Parathyroid adenoma (tissue), 2 donors: Measurements from ENCODE around the gene COL18A1.

Source experiments
- H2AFZ ChIP-seq: fragments of 300-600 bp; sonication (generic); one replicate; pipeline ENCODE4 v1.7.0; 2017; ENCODE audit warnings: antibody characterized with exemption, mild to moderate bottlenecking
- H3K27ac ChIP-seq: fragments of 300-600 bp; sonication (generic); one replicate; pipeline ENCODE4 v1.7.0; 2017
- H3K27me3 ChIP-seq: fragments of 300-600 bp; sonication (generic); one replicate; pipeline ENCODE4 v1.7.0; 2017; ENCODE audit warnings: low read length; ENCODE audit not compliant: control insufficient read depth, insufficient read depth
- H3K36me3 ChIP-seq: fragments of 300-600 bp; sonication (generic); one replicate; pipeline ENCODE4 v1.7.0; 2017; ENCODE audit warnings: low read length; ENCODE audit not compliant: control insufficient read depth, insufficient read depth
- H3K4me1 ChIP-seq: fragments of 300-600 bp; sonication (generic); one replicate; pipeline ENCODE4 v1.7.0; 2017; ENCODE audit warnings: control low read depth
- H3K4me2 ChIP-seq: fragments of 300-600 bp; sonication (generic); one replicate; pipeline ENCODE4 v1.7.0; 2017; ENCODE audit warnings: low read length
- H3K4me3 ChIP-seq: fragments of 300-600 bp; sonication (generic); one replicate; pipeline ENCODE4 v1.7.0; 2017; ENCODE audit warnings: low read depth, low read length
- H3K79me2 ChIP-seq: fragments of 300-600 bp; sonication (generic); one replicate; pipeline ENCODE4 v1.7.0; 2017; ENCODE audit warnings: control low read depth
- H3K9ac ChIP-seq: fragments of 300-600 bp; sonication (generic); one replicate; pipeline ENCODE4 v1.7.0; 2017; ENCODE audit warnings: mild to moderate bottlenecking
- H3K9me3 ChIP-seq: fragments of 300-600 bp; sonication (generic); one replicate; pipeline ENCODE4 v1.7.0; 2017; ENCODE audit warnings: low read length; ENCODE audit not compliant: control insufficient read depth
- CTCF ChIP-seq: fragments of 300-600 bp; sonication (generic); IDR thresholded peaks from one replicate; pipeline ENCODE4 v1.7.0; 2017; ENCODE audit warnings: antibody characterized with exemption, mild to moderate bottlenecking
- donor health status: primary hyperparathyroidism.

COL18A1 gene

GRCh38 chr21:45517249-45518065, 112.5 kb downstream of the COL18A1 start:
- H3K4me2 ChIP-seq = no peak overlapping the region
- no peak for TF ChIP-seq CTCF
- no peaks in the 10 kb centered on the region for H3K36me3 ChIP-seq
- H3K27ac ChIP-seq = no peak overlapping the region
- H3K9ac ChIP-seq = no peak overlapping the region
- H3K27me3 ChIP-seq = no peaks in the 10 kb centered on the region
- H3K4me3 ChIP-seq = no peak overlapping the region
- H3K79me2 ChIP-seq = no peaks in the 10 kb centered on the region
- H3K4me1 ChIP-seq = no peaks in the 10 kb centered on the region
- H2AFZ ChIP-seq = no peak overlapping the region
- H3K9me3 ChIP-seq = no peaks in the 10 kb centered on the region

GRCh38 chr21:45518742-45519141, 113.8 kb downstream of the COL18A1 start:
- Histone ChIP-seq H2AFZ (no peak overlapping the region), H3K36me3 (no peaks in the 10 kb centered on the region), H3K79me2 (no peaks in the 10 kb centered on the region), H3K4me1 (no peaks in the 10 kb centered on the region), H3K27me3 (no peaks in the 10 kb centered on the region), H3K27ac (no peak overlapping the region), H3K9me3 (no peaks in the 10 kb centered on the region), H3K9ac (no peak overlapping the region), H3K4me3 (no peak overlapping the region), H3K4me2 (no peak overlapping the region)
- TF ChIP-seq CTCF = no peak

- Histone ChIP-seq H3K79me2 (no peaks in the 10 kb centered on the region), H3K9me3 (no peaks in the 10 kb centered on the region), H3K27ac (no peak overlapping the region), H2AFZ (no peak overlapping the region), H3K9ac (no peak overlapping the region), H3K4me2 (no peak overlapping the region), H3K27me3 (no peaks in the 10 kb centered on the region), H3K36me3 (no peaks in the 10 kb centered on the region), H3K4me1 (no peaks in the 10 kb centered on the region), H3K4me3 (no peak overlapping the region)
- no peak for TF ChIP-seq CTCF
Measured at GRCh38 chr21:45519182-45519581, 114.2 kb downstream of the COL18A1 start.

- Histone ChIP-seq H3K27ac (no peak overlapping the region), H3K27me3 (no peaks in the 10 kb centered on the region), H3K4me3 (no peak overlapping the region), H3K9me3 (no peaks in the 10 kb centered on the region), H3K9ac (no peak overlapping the region), H3K36me3 (no peaks in the 10 kb centered on the region), H3K79me2 (no peaks in the 10 kb centered on the region), H3K4me1 (peaks cover 7% of the 10 kb centered on the region), H3K4me2 (no peak overlapping the region), H2AFZ (no peak overlapping the region)
- TF ChIP-seq CTCF = no peak
Measured at GRCh38 chr21:45521241-45521640, 116.3 kb downstream of the COL18A1 start.

GRCh38 chr21:45522381-45522780, 117.4 kb downstream of the COL18A1 start:
- no peaks in the 10 kb centered on the region for H3K36me3 ChIP-seq
- no peak overlapping the region for H3K4me2 ChIP-seq
- H2AFZ ChIP-seq = no peak overlapping the region
- no peaks in the 10 kb centered on the region for H3K9me3 ChIP-seq
- H3K4me1 ChIP-seq = peaks cover 7% of the 10 kb centered on the region
- no peak overlapping the region for H3K27ac ChIP-seq
- no peaks in the 10 kb centered on the region for H3K27me3 ChIP-seq
- no peak for TF ChIP-seq CTCF
- H3K4me3 ChIP-seq = no peak overlapping the region
- no peaks in the 10 kb centered on the region for H3K79me2 ChIP-seq
- no peak overlapping the region for H3K9ac ChIP-seq
